Spinal cord (tissue), 10 donors: ENCODE data around the gene OSBPL10. TPM values are rescaled to one million over a fixed set of nuclear protein-coding genes. Genes with fewer than 3 reads are reported as not detected.
"Not testable (repeated sequence)": the region's sequence is repeated elsewhere in the genome, so short reads cannot be mapped to it uniquely, and the experiment has no call there.

ENCODE experiments used
- DNase-seq, 6 donors: peaks; one replicate each; pipeline versions ENCODE4 v3.0.0 to v3.0.0-alpha.2; 2013 to 2015; ENCODE audit warnings: low spot score in 6 of 6, low read depth in 4 of 6
- H3K27ac ChIP-seq: one replicate; pipeline ENCODE4 v1.5.1; 2013; ENCODE audit warnings: low read depth, low read length, control low read depth
- H3K27me3 ChIP-seq: one replicate; pipeline ENCODE4 v1.6.1; 2013; ENCODE audit warnings: low read length; ENCODE audit not compliant: control insufficient read depth, insufficient read depth
- H3K36me3 ChIP-seq: one replicate; pipeline ENCODE4 v1.6.1; 2013; ENCODE audit warnings: low read length; ENCODE audit not compliant: control insufficient read depth, insufficient read depth
- H3K4me1 ChIP-seq: one replicate; pipeline ENCODE4 v1.6.1; 2013; ENCODE audit warnings: low read length; ENCODE audit not compliant: control insufficient read depth, insufficient read depth
- H3K4me3 ChIP-seq: one replicate; pipeline ENCODE4 v1.5.1; 2013; ENCODE audit warnings: low read depth, low read length, control low read depth
- H3K9me3 ChIP-seq: one replicate; pipeline ENCODE4 v1.6.1; 2013; ENCODE audit warnings: low read length; ENCODE audit not compliant: control insufficient read depth, insufficient read depth
- WGBS: methylation state at CpG from one replicate; pipeline ENCODE4 v1.1.5; 2013; ENCODE audit warnings: missing lambda C conversion rate; ENCODE audit not compliant: insufficient coverage; 5-methylcytosine and 5-hydroxymethylcytosine counted together
- polyA plus RNA-seq, 2 donors: library from polyadenylated mRNA; unstranded; fragments of 120-200 nt; gene quantifications; one replicate each; pipeline ENCODE4 v1.2.1, GENCODE V29; 2013; ENCODE audit not compliant: insufficient read length in 2 of 2
- total RNA-seq, 2 donors: library from RNA; depleted of rRNA in 1 of 2; stranded (reverse); fragments of 120-200 nt in 1 of 2; fragments of >200 nt in 1 of 2; gene quantifications; one replicate each; pipeline versions ENCODE4 v1.2.3 to v1.2.4, GENCODE V29; 2013 to 2014
- donor health status: healthy.

The OSBPL10 gene
- total and polyA plus RNA-seq, 4 donors: 6.2 to 10.5 (median 7.1) TPM

DNA sequence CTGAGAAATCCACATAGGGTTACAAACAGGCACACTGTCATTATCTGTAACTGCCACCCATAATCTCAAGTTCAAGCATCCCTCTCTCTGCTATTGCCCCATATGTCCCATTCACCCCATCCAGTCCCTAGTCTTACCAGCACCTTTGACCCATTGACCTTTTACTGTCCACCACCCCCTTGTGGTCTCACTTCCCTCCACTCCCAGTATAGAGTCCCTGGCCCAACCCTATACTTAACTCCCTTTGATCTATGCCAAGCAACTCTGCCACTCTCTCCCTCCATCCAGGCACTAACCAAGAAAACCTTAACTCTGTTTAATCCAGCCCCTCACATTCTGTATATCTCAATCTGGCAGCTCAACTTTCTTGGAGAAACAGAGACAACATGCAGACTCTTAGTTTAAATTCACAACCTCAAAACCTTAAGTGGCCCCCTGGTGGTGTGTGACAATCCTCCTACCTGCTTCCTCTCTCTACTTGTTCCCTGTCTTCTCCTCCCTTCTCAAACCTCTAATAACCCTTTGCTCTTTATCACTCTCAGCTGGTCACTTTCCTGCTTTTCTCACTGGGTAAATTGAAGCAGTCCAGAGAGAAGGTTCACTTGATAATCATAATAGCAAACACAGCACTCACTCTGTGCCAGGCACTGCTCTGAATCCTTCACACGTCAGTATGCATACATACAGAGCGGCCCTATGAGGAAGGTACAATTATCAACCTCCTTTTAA, 285.6 kb downstream of the OSBPL10 start:
- Histone ChIP-seq H3K4me1 (no peaks in the 10 kb centered on the region), H3K27ac (no peak overlapping the region), H3K36me3 (no peaks in the 10 kb centered on the region), H3K9me3 (no peaks in the 10 kb centered on the region), H3K27me3 (no peaks in the 10 kb centered on the region), H3K4me3 (no peak overlapping the region)
- WGBS: 100% methylated on average over 1 of the region's 2 CpGs
- no peak for DNase-seq

DNA sequence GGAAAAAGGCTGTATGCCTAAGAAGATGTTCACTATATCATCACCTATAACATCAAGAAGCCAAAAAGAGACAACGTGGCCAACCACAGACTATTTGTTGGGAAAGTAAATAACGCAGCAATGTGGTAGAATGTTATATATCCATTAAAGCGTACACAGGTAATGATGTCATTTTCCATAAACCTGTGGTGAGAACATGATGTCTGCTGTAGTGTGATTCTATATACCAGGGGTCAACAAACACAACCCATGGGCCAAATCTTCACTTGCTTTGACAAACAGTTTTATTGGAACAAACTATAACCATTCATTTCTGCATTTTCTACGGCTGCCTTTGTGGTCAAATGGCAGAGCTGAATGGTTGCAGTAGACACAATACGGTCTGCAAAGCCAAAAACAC, 287.7 kb downstream of the OSBPL10 start:
- H3K9me3 ChIP-seq: no peaks in the 10 kb centered on the region
- WGBS: no CpG with 5 or more reads among the region's 5 CpGs
- no peak for DNase-seq

DNA sequence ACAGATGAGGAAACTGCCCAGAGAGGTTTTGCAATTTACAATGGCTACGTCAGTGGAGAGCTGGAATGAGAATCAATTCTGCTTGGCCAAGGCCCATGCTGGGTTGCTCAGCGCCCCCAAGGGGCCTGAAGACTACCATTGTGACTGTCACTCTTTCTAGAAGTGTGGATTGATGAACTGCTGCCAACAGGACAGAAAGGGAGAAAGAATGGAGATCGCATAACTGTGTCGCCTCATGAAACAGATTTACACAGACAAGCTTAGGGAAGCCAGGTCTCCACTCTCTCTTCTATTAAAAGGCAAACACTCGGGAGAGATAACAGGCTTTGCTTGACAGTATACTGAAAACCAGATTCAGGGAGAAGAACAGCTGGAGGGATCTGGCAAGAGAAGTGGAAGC, 288.3 kb downstream of the OSBPL10 start:
- Histone ChIP-seq H3K27ac (no peak overlapping the region), H3K36me3 (no peaks in the 10 kb centered on the region), H3K9me3 (no peaks in the 10 kb centered on the region), H3K27me3 (no peaks in the 10 kb centered on the region), H3K4me1 (no peaks in the 10 kb centered on the region), H3K4me3 (no peak overlapping the region)
- DNase-seq: no peak
- WGBS: 59% methylated on average over 3 of the region's 5 CpGs

More for the DNA sequence above, 287.7 kb downstream of the OSBPL10 start:
- Histone ChIP-seq H3K4me1 (no peaks in the 10 kb centered on the region), H3K27ac (no peak overlapping the region), H3K27me3 (no peaks in the 10 kb centered on the region), H3K4me3 (no peak overlapping the region), H3K36me3 (no peaks in the 10 kb centered on the region)

- no peak overlapping the region for H3K4me3 ChIP-seq
- H3K9me3 ChIP-seq: no peaks in the 10 kb centered on the region
- H3K27me3 ChIP-seq: no peaks in the 10 kb centered on the region
- 50% methylated on average over 1 of the region's 3 CpGs for WGBS
- no peak overlapping the region for H3K27ac ChIP-seq
- no peaks in the 10 kb centered on the region for H3K36me3 ChIP-seq
- H3K4me1 ChIP-seq: no peaks in the 10 kb centered on the region
- DNase-seq: peak in 1 of 6 donors; percentile 79
Measured at GRCh38 chr3:31690771-31691170, 290.3 kb downstream of the OSBPL10 start.

DNA sequence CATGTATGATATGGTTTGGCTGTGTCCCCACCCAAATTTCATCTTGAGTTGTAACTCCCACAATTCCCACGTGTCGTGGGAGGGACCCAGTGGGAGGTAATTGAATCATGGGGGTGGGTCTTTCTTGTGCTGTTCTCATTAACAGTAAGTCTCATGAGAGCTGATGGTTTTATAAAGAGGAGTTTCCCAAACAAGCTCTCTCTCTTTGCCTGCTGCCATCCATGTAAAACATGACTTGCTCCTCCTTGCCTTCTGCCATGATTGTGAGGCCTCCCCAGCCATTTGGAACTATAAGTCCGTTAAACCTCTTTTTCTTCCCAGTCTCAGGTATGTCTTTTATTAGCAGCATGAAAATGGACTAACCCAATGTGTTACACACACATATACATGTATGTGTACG, 291.5 kb downstream of the OSBPL10 start:
- not testable (repeated sequence) for H3K27me3 ChIP-seq, DNase-seq, H3K9me3 ChIP-seq, H3K4me1 ChIP-seq, H3K4me3 ChIP-seq, H3K36me3 ChIP-seq, H3K27ac ChIP-seq
- no CpG with 5 or more reads among the region's 4 CpGs for WGBS

- H3K27ac ChIP-seq: no peak overlapping the region
- no peaks in the 10 kb centered on the region for H3K27me3 ChIP-seq
- no peaks in the 10 kb centered on the region for H3K4me1 ChIP-seq
- H3K36me3 ChIP-seq: no peaks in the 10 kb centered on the region
- no peaks in the 10 kb centered on the region for H3K9me3 ChIP-seq
- no CpG with 5 or more reads among the region's 1 CpG for whole genome bisulfite sequencing
- no peak overlapping the region for H3K4me3 ChIP-seq
- DNase-seq: no peak
Measured at GRCh38 chr3:31688984-31689383, 292.1 kb downstream of the OSBPL10 start.

GRCh38 chr3:31687020-31687802, 293.9 kb downstream of the OSBPL10 start:
- H3K27me3 ChIP-seq: no peaks in the 10 kb centered on the region
- H3K27ac ChIP-seq: no peak overlapping the region
- no peaks in the 10 kb centered on the region for H3K9me3 ChIP-seq
- H3K4me1 ChIP-seq: no peaks in the 10 kb centered on the region
- no peak for DNase-seq
- no peak overlapping the region for H3K4me3 ChIP-seq
- peaks cover 3% of the 10 kb centered on the region for H3K36me3 ChIP-seq
- WGBS: 100% methylated on average over 3 of the region's 6 CpGs

DNA sequence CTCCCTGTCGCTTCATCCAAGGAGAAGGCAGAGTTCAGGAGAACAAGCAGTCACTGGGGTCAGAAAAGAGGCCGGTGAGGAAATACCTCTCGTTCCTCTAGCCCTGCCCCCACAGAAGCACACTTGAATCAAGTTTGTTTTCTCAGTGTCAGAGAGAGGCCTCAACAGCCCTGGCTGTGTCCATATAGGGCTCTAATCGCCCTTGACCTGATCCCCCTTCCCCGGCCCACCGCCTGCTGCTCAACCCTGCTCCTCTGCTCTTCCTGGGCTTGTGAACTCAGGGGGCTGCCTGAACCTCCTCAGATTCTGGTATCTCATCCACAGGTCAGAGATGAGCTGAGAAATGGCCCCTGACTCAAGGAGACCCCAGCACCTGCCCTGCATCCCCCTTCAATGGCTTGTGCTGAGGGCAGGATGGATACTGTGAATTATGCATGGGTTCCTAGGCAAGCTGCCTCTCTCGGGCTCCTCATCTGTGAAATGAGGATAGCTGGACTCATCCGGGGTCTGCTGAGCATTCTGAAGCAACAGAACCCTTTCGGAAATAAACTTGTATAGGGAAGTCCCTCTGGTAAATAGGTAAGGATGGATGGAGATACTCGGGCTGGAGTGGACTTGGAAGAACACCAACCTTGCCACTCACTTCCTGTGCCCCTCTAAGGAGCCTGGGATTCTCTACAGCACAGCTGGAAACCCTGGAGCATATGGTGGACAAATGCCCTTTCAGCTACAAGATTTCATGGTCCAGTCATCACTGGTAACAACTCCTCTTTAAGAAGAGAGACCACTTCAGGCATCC, 300.8 kb downstream of the OSBPL10 start:
- H3K4me3 ChIP-seq: no peak overlapping the region
- no peaks in the 10 kb centered on the region for H3K9me3 ChIP-seq
- H3K4me1 ChIP-seq: peaks cover 8% of the 10 kb centered on the region
- peaks cover 3% of the 10 kb centered on the region for H3K36me3 ChIP-seq
- H3K27ac ChIP-seq: no peak overlapping the region
- DNase-seq: no peak
- no peaks in the 10 kb centered on the region for H3K27me3 ChIP-seq
- WGBS: 70% methylated on average over 6 of the region's 10 CpGs

GRCh38 chr3:31676556-31676955, 304.5 kb downstream of the OSBPL10 start:
- Histone ChIP-seq H3K27ac (no peak overlapping the region), H3K27me3 (no peaks in the 10 kb centered on the region), H3K36me3 (no peaks in the 10 kb centered on the region), H3K4me3 (no peak overlapping the region), H3K4me1 (peaks cover 8% of the 10 kb centered on the region), H3K9me3 (no peaks in the 10 kb centered on the region)
- WGBS: 69% methylated on average over 5 of the region's 8 CpGs
- peak in 1 of 6 donors; percentile 81 for DNase-seq
